Muscle of back (tissue), 11 donors: ENCODE results near the gene G2E3. TPM values are rescaled to one million over a fixed set of nuclear protein-coding genes. Genes with fewer than 3 reads are reported as not detected.
A peak's percentile ranks its signal among the peaks of the same experiment; 100 is the strongest.
"Not testable (repeated sequence)": the region's sequence is repeated elsewhere in the genome, so short reads cannot be mapped to it uniquely, and the experiment has no call there.

Experiments
- DNase-seq, 3 donors: peaks; one replicate each; pipeline versions ENCODE4 v3.0.0 to v3.0.0-alpha.2; 2013
- polyA plus RNA-seq, 10 donors: library from polyadenylated mRNA; unstranded; fragments of 120-200 nt; gene quantifications; one replicate each; pipeline ENCODE4 v1.2.1, GENCODE V29; 2013; ENCODE audit not compliant: insufficient read length in 10 of 10

Gene G2E3
- polyA plus RNA-seq, 10 donors = 12.3 to 26.9 (median 19.5) TPM

DNA sequence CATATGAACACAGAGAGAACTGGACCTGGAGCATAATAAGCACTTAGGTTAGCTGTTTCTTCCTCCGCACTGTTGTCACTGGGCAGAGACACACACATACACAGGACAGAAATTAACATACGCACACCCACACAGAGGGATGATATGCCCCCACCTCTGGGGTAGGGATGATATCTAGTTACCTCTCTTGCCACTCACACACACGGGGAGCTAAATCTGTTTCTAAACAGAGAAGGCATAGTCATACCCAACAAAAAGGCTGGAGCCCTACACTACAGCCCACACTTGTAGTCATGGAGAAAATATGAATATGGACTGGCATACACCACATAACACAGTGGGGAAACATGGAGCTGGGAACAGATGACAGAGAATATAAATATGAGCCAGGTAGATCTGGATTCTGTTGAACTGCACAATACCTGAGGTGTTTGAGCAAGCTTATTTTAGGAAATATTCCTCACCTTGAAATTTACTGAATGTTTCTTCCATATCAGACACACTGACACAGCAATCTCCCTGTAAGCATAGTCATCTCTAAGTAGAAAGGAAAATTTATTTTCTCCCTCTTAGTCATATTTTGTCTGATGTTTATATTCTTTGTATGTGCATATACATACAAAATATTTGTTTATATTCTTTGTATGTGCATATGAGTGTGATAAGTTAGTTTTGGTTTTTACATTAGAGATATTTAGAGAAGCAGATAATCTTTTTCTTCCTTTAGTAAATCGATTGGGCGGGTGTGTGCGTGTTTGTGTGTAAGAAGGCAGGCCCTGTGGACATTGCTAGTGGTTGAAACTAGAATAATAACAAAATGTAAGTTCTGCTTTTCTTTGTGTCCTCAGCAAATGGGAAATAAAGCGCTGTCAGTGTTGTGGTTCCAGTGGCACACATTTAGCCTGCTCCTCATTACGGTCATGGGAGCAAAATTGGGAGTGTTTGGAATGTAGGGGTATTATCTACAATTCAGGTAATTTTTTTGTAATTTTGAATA is 42.3 kb downstream of the G2E3 start:
- DNase-seq = no peak

GRCh38 chr14:30603402-30603801 is 44.4 kb downstream of the G2E3 start:
- DNase-seq = no peak

GRCh38 chr14:30604696-30605095 is 45.7 kb downstream of the G2E3 start:
- DNase-seq = not testable (repeated sequence)

GRCh38 chr14:30607156-30607780 is 48.3 kb downstream of the G2E3 start:
- no peak for DNase-seq

- no peak for DNase-seq
These were observed 49.6 kb downstream of the G2E3 start for GRCh38 chr14:30608533-30609006.

GRCh38 chr14:30610787-30611343 is 51.9 kb downstream of the G2E3 start:
- DNase-seq = peak; percentile 57 to 74 (median 66)

GRCh38 chr14:30614155-30614554 is 55.2 kb downstream of the G2E3 start:
- no peak for DNase-seq

DNA sequence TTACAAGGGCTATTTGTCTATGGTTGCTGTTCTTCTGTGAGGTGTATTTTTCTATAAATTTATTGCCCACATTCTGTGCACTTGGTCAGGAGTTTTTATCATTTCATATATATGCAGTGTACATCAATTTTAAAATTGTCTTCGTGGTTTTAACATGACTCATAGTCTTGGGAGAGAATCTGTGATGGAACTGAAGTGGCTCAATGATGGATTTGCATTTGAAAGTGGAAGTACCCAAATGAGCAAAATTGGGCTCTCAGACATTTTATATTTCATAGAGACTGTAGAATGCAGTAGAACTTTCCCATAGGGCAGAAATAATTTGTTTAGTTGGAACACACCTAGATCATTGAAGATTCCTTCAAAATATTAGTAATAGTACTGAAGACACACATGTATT is 61.2 kb downstream of the G2E3 start:
- DNase-seq = peak in 1 of 3 donors; percentile 26

GRCh38 chr14:30621354-30621939 is 62.5 kb downstream of the G2E3 start:
- DNase-seq = peak in 1 of 3 donors; percentile 40

- peak; percentile 94 to 98 (median 96) for DNase-seq
These were observed 63.2 kb downstream of the G2E3 start, which contains the start of gene SCFD1 for GRCh38 chr14:30621940-30622830. Gene SCFD1 (plus strand): TSS chr14:30622319. CDS start chr14:30622339, 20 bp downstream.

- no peak for DNase-seq
These were observed 64.6 kb downstream of the G2E3 start for GRCh38 chr14:30623412-30624131.

DNA sequence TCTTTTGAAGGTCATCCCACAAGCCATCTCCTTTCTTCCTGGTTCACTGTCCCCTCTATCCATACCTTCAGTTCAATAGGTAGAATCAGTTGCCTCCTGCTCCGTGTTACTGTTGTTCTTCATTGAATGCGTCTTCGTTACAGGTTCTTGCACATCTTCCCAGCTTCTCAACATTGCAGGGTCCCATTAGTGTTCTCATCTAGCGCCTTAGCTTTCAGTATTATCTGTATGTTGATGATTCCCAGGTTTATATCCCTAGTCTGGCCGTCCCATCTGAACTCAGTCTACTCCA is 65.1 kb downstream of the G2E3 start:
- no peak for DNase-seq

GRCh38 chr14:30625533-30625932 is 66.6 kb downstream of the G2E3 start:
- no peak for DNase-seq

DNA sequence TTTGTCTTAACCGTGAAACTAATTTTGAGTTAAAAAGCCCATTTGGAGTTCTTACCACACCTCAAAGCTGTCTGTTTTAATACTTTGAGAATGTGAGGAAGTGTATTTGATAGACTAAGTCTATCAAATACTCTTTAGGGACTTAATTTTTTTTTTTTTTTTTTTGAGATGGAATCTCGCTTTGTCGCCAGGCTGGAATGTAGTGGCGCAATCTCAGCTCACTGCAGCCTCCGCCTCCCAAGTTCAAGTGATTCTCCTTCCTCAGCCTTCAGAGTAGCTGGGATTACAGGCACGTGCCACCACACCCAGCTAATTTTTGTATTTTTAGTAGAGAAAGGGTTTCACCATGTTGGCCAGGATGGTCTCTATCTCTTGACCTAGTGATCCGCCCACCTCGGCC is 70.5 kb downstream of the G2E3 start:
- DNase-seq = not testable (repeated sequence)

DNA sequence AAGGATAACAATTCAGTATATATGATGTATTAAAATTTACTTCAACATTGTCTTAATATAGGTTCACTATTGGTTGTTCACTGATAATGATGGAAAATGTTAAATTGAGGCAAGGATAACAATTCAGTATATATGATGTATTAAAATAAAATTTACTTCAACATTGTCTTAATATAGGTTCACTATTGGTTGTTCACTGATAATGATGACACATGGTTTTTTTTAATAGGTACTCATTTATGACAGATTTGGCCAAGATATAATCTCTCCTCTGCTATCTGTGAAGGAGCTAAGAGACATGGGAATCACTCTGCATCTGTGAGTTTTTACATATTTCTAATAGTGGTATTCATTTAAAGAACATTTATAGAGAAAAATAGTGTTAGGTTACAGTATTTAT is 71.3 kb downstream of the G2E3 start:
- DNase-seq = no peak

- DNase-seq = no peak
These were observed 73.8 kb downstream of the G2E3 start for GRCh38 chr14:30632730-30633129.

DNA sequence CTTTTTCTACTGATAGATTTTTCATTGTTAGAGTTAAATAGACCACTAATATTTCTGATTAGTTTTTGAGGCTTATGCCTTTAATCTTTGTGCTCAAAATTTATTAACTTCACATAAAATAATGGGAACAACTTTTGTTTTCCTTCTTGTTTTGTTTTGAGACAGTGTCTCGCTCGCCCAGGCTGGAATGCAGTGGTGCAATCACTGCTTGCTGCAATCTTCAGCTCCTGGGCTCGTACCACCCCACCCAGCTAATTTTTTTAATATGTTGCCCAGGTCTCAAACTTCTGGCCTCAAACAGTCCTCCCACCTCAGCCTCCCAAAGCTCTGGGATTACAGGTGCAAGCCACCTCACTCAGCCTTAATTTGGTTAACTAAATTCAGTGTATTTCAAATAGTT is 80.0 kb downstream of the G2E3 start:
- no peak for DNase-seq

- DNase-seq = no peak
These were observed 82.2 kb downstream of the G2E3 start for GRCh38 chr14:30641207-30641606.

- DNase-seq = not testable (repeated sequence)
These were observed 85.5 kb downstream of the G2E3 start for GRCh38 chr14:30644462-30644861.

DNA sequence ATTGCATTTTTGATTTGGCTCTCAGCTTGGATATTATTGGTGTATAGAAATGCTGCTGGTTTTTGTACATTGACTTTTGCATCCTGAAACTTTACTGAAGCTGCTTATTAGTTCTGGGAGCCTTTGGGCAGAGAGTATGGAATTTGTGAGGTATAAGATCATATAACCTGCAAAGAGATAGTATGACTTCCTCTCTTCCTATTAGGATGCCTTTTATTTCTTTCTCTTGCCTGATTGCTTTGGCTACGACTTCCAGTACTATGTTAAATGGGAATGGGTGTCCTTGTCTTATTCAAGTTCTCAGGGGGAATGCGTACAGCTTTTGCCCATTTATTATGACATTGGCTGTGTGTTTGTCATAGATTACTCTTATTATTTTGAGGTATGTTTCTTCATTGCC is 86.6 kb downstream of the G2E3 start:
- no peak for DNase-seq
